Body of pancreas (tissue), 4 donors: ENCODE data around the gene MTHFD1.

ENCODE experiments used
- CTCF ChIP-seq, 7 experiments: fragments of 450-650 bp in 4 of 7; fragments of 200-600 bp in 3 of 7; sonication (generic) in 3 of 7; IDR thresholded peaks; one replicate each; pipeline ENCODE4 v1.5.1; 2016 to 2019; ENCODE audit warnings: antibody characterized with exemption in 7 of 7
- POLR2A ChIP-seq, 3 donors: fragments of 450-650 bp; IDR thresholded peaks; one replicate each; pipeline ENCODE4 v1.6.1; 2016; ENCODE audit warnings: antibody characterized with exemption in 3 of 3, mild to moderate bottlenecking in 2 of 3

- no peak for TF ChIP-seq CTCF (IDR thresholded peaks at IDR 0.05)
- TF ChIP-seq POLR2A (IDR thresholded peaks at IDR 0.05), result no peak
Measured at GRCh38 chr14:64468451-64468850, 80.3 kb downstream of the MTHFD1 start.
